Peyer's patch (tissue), 4 donors: ENCODE results near the gene CCT2. TPM values are rescaled to one million over a fixed set of nuclear protein-coding genes. Genes with fewer than 3 reads are reported as not detected.

ENCODE experiments used
- DNase-seq, 3 donors: peaks; one replicate each; pipeline ENCODE4 v3.0.0-alpha.2; 2017 to 2019
- H3K27ac ChIP-seq, 4 donors: fragments of 200-600 bp; sonication (generic); one replicate each; pipeline ENCODE4 v1.5.1; 2016 to 2019
- H3K27me3 ChIP-seq, 2 donors: fragments of 200-600 bp; sonication (generic); one replicate each; pipeline ENCODE4 v1.5.1; 2019
- H3K36me3 ChIP-seq, 3 donors: fragments of 200-600 bp; sonication (generic); one replicate each; pipeline ENCODE4 v1.5.1; 2016 to 2019
- H3K4me1 ChIP-seq, 4 donors: fragments of 200-600 bp; sonication (generic); one replicate each; pipeline ENCODE4 v1.5.1; 2016 to 2019
- H3K4me3 ChIP-seq, 4 donors: fragments of 200-600 bp; sonication (generic); 1 replicate in 3 of 4; 2 replicates in 1 of 4; pipeline ENCODE4 v1.5.1; 2016 to 2019; ENCODE audit warnings: mild to moderate bottlenecking in 1 of 4
- H3K9me3 ChIP-seq, 4 donors: fragments of 200-600 bp; sonication (generic); one replicate each; pipeline ENCODE4 v1.5.1; 2016 to 2019; ENCODE audit warnings: mild to moderate bottlenecking in 1 of 4
- POLR2A ChIP-seq, 2 donors: fragments of 450-650 bp; IDR thresholded peaks; one replicate each; pipeline ENCODE4 v1.5.1; 2017; ENCODE audit warnings: antibody characterized with exemption in 2 of 2, mild to moderate bottlenecking in 2 of 2, moderate library complexity in 2 of 2
- total RNA-seq, 4 donors: library from RNA; depleted of rRNA; stranded (reverse); fragments of >200 nt; gene quantifications; one replicate each; pipeline ENCODE4 v1.1.0, GENCODE V29; 2016
- TF ChIP-seq, protein P1 (sequence below), 6 experiments: fragments of 450-650 bp in 4 of 6; fragments of 200-600 bp in 2 of 6; sonication (generic) in 1 of 6; IDR thresholded peaks; one replicate each; pipeline ENCODE4 v1.5.1; 2017 to 2019; ENCODE audit warnings: antibody characterized with exemption in 6 of 6, mild to moderate bottlenecking in 3 of 6, moderate library complexity in 1 of 6

Gene CCT2
- total RNA-seq, 4 donors from 2014 or later, result 37.7 to 82.5 (median 59.4) TPM

DNA sequence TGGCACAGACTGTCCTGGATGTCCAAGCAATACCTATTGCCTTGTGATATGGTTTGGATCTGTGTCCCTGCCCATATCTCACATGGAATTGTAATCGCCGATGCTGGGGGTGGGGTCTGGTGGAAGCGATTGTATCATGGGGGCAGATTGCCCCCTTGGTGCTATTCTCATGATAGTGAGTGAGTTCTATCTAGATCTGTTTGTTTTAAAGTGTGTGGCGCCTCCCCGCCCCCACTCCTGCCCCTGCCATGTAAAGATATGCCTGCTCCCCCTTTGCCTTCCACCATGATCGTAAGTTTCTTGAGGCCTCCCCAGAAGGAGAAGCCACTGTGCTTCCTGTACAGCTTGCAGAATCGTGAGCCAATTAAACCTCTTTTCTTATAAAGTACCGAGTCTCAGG is 42.2 kb downstream of the CCT2 start:
- no peak overlapping the region for H3K27ac ChIP-seq
- TF ChIP-seq POLR2A (IDR thresholded peaks at IDR 0.05), result no peak
- TF ChIP-seq, protein P1, sequence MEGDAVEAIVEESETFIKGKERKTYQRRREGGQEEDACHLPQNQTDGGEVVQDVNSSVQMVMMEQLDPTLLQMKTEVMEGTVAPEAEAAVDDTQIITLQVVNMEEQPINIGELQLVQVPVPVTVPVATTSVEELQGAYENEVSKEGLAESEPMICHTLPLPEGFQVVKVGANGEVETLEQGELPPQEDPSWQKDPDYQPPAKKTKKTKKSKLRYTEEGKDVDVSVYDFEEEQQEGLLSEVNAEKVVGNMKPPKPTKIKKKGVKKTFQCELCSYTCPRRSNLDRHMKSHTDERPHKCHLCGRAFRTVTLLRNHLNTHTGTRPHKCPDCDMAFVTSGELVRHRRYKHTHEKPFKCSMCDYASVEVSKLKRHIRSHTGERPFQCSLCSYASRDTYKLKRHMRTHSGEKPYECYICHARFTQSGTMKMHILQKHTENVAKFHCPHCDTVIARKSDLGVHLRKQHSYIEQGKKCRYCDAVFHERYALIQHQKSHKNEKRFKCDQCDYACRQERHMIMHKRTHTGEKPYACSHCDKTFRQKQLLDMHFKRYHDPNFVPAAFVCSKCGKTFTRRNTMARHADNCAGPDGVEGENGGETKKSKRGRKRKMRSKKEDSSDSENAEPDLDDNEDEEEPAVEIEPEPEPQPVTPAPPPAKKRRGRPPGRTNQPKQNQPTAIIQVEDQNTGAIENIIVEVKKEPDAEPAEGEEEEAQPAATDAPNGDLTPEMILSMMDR (IDR thresholded peaks at IDR 0.05), result no peak
- H3K27me3 ChIP-seq, result no peaks in the 10 kb centered on the region
- H3K4me1 ChIP-seq, result no peaks in the 10 kb centered on the region
- DNase-seq, result no peak
- H3K36me3 ChIP-seq, result no peaks in the 10 kb centered on the region
- no peak overlapping the region for H3K4me3 ChIP-seq
- H3K9me3 ChIP-seq, result no peaks in the 10 kb centered on the region

GRCh38 chr12:69630191-69630590 is 44.9 kb downstream of the CCT2 start:
- H3K4me3 ChIP-seq, result no peak overlapping the region
- H3K4me1 ChIP-seq, result no peaks in the 10 kb centered on the region
- no peak overlapping the region for H3K27ac ChIP-seq
- no peak for TF ChIP-seq POLR2A (IDR thresholded peaks at IDR 0.05)
- TF ChIP-seq, protein P1 (IDR thresholded peaks at IDR 0.05), result no peak
- no peaks in the 10 kb centered on the region for H3K9me3 ChIP-seq
- no peaks in the 10 kb centered on the region for H3K36me3 ChIP-seq
- H3K27me3 ChIP-seq, result no peaks in the 10 kb centered on the region
- no peak for DNase-seq

DNA sequence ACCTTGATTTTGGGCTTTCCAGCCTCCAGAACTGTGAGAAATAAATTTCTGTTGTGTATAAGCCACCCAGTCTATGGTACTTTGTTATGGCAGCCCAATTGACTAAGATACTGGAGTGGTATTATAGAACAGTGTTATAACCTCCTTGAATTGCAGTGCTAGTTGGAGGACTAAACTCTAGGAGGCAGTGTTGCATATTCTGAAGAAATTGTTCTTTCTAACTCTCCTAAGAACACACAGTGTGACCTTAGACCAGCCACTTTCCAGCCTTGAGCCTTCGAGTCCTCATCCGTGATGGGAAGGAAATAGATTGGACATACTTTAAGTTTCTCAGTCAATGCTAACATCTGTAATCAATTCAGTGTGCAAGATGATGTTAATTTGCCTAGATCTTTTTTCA is 47.8 kb downstream of the CCT2 start:
- Histone ChIP-seq H3K27me3 (no peaks in the 10 kb centered on the region), H3K4me1 (no peaks in the 10 kb centered on the region), H3K27ac (no peak overlapping the region), H3K4me3 (no peak overlapping the region), H3K36me3 (no peaks in the 10 kb centered on the region), H3K9me3 (no peaks in the 10 kb centered on the region)
- no peak for DNase-seq
- TF ChIP-seq, protein P1 (IDR thresholded peaks at IDR 0.05), result peak in 1 of 6 experiments; percentile 13
- TF ChIP-seq POLR2A (IDR thresholded peaks at IDR 0.05), result no peak

DNA sequence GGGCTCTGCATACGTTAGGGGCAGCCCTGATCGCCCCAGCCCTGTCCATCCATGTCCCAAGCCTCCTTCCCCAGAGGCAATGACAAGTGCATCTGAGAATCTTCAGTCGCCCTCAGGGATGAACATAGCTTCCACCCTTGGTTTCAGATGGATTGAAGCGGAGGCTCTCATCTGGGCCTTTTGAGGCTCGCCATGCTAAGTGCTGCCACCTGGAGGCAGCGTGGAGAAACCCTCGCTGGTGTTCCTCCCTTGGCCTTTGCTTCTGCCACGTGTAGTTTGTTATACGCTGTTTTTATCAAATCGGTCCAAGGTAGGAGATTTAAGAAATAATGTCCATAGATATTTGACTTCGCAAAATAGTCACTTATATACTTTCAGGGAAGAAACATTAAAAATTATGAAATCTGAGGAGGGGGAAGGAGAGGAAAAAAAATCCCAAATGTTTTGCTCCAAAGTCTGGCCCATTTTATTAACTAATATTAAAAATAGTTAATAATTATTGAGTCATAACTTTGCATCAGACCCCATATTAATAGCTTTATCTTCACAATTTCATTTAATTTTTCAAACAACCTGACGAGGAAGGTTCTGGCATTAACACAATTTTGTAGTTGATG is 54.2 kb downstream of the CCT2 start:
- DNase-seq, result peak; percentile 35 to 80 (median 74)
- no peaks in the 10 kb centered on the region for H3K36me3 ChIP-seq
- TF ChIP-seq, protein P1 (IDR thresholded peaks at IDR 0.05), result peak; percentile 40 to 86 (median 68)
- TF ChIP-seq POLR2A (IDR thresholded peaks at IDR 0.05), result no peak

GRCh38 chr12:69641546-69641945 is 56.3 kb downstream of the CCT2 start:
- Histone ChIP-seq H3K4me3 (no peak overlapping the region), H3K27me3 (no peaks in the 10 kb centered on the region), H3K4me1 (no peaks in the 10 kb centered on the region), H3K27ac (no peak overlapping the region), H3K9me3 (no peaks in the 10 kb centered on the region), H3K36me3 (no peaks in the 10 kb centered on the region)
- DNase-seq, result no peak
- TF ChIP-seq, protein P1 (IDR thresholded peaks at IDR 0.05), result no peak
- TF ChIP-seq POLR2A (IDR thresholded peaks at IDR 0.05), result no peak

More for the DNA sequence above, 54.2 kb downstream of the CCT2 start:
- H3K4me3 ChIP-seq, result no peak overlapping the region
- H3K4me1 ChIP-seq, result no peaks in the 10 kb centered on the region
- H3K9me3 ChIP-seq, result no peaks in the 10 kb centered on the region
- H3K27me3 ChIP-seq, result no peaks in the 10 kb centered on the region
- H3K27ac ChIP-seq, result no peak overlapping the region
